WTC11 (cell line): ENCODE results near the gene GRIA2. TPM values are rescaled to one million over a fixed set of nuclear protein-coding genes. Genes with fewer than 3 reads are reported as not detected.

ENCODE experiments used
- ATF3 ChIP-seq: sonication (generic); formaldehyde crosslinking; conservative IDR thresholded peaks from 2 replicates; pipeline ENCODE4 v1.8.1; 2022; ENCODE audit warnings: mild to moderate bottlenecking, missing genetic modification reagents
- EMX1 ChIP-seq: fragments of 250-450 bp; sonication (Bioruptor Pico); IDR thresholded peaks from 2 replicates; pipeline ENCODE4 v1.8.0; 2021; ENCODE audit warnings: mild to moderate bottlenecking
- ESRRA ChIP-seq: sonication (generic); formaldehyde crosslinking; IDR thresholded peaks from 2 replicates; pipeline ENCODE4 v1.8.1; 2022; ENCODE audit warnings: mild to moderate bottlenecking, missing genetic modification reagents, borderline replicate concordance
- ETV6 ChIP-seq: sonication (generic); formaldehyde crosslinking; IDR thresholded peaks from 2 replicates; pipeline ENCODE4 v1.8.1; 2022; ENCODE audit warnings: mild to moderate bottlenecking, missing genetic modification reagents
- FOXJ3 ChIP-seq: sonication (generic); formaldehyde crosslinking; IDR thresholded peaks from 2 replicates; pipeline ENCODE4 v1.9.0; 2021; ENCODE audit warnings: missing genetic modification reagents, mild to moderate bottlenecking, borderline replicate concordance
- GRHL2 ChIP-seq: fragments of 250-450 bp; sonication (Bioruptor Pico); IDR thresholded peaks from 2 replicates; pipeline ENCODE4 v1.8.0; 2022; ENCODE audit warnings: mild to moderate bottlenecking, moderate library complexity; ENCODE audit not compliant: insufficient replicate concordance, severe bottlenecking
- JUN ChIP-seq: sonication (generic); formaldehyde crosslinking; IDR thresholded peaks from 2 replicates; pipeline ENCODE4 v1.8.0; 2023; ENCODE audit warnings: mild to moderate bottlenecking, missing genetic modification reagents
- NFATC4 ChIP-seq: fragments of 250-450 bp; sonication (Bioruptor Pico); IDR thresholded peaks from 2 replicates; pipeline ENCODE4 v1.9.0; 2021; ENCODE audit warnings: mild to moderate bottlenecking
- NFYB ChIP-seq: sonication (generic); formaldehyde crosslinking; conservative IDR thresholded peaks from 2 replicates; pipeline ENCODE4 v1.8.0; 2022; ENCODE audit warnings: low read depth, missing genetic modification reagents
- NR3C1 ChIP-seq: sonication (generic); formaldehyde crosslinking; conservative IDR thresholded peaks from 2 replicates; pipeline ENCODE4 v1.8.1; 2023; ENCODE audit warnings: low read depth, mild to moderate bottlenecking, missing genetic modification reagents
- OVOL2 ChIP-seq: fragments of 250-450 bp; sonication (Bioruptor Pico); IDR thresholded peaks from 2 replicates; pipeline ENCODE4 v1.9.0; 2021; ENCODE audit warnings: mild to moderate bottlenecking, borderline replicate concordance
- PRRX2 ChIP-seq: fragments of 250-450 bp; sonication (Bioruptor Pico); IDR thresholded peaks from 2 replicates; pipeline ENCODE4 v1.8.0; 2021; ENCODE audit warnings: mild to moderate bottlenecking
- SMAD3 ChIP-seq: sonication (generic); formaldehyde crosslinking; IDR thresholded peaks from 2 replicates; pipeline ENCODE4 v1.8.0; 2022; ENCODE audit warnings: missing genetic modification reagents, mild to moderate bottlenecking, borderline replicate concordance
- SMAD4 ChIP-seq: sonication (generic); formaldehyde crosslinking; IDR thresholded peaks from 2 replicates; pipeline ENCODE4 v1.8.0; 2022; ENCODE audit warnings: mild to moderate bottlenecking, missing genetic modification reagents
- TEAD1 ChIP-seq: sonication (generic); formaldehyde crosslinking; IDR thresholded peaks from 2 replicates; pipeline ENCODE4 v1.8.0; 2022; ENCODE audit warnings: mild to moderate bottlenecking, missing genetic modification reagents
- TEAD4 ChIP-seq: sonication (generic); formaldehyde crosslinking; IDR thresholded peaks from 2 replicates; pipeline ENCODE4 v1.8.0; 2022; ENCODE audit warnings: mild to moderate bottlenecking, missing genetic modification reagents
- USF2 ChIP-seq: sonication (generic); formaldehyde crosslinking; IDR thresholded peaks from 2 replicates; pipeline ENCODE4 v1.8.1; 2023; ENCODE audit warnings: mild to moderate bottlenecking, missing genetic modification reagents, moderate library complexity
- ZBTB21 ChIP-seq: sonication (generic); formaldehyde crosslinking; IDR thresholded peaks from 2 replicates; pipeline ENCODE4 v1.8.1; 2023; ENCODE audit warnings: mild to moderate bottlenecking, missing genetic modification reagents, borderline replicate concordance
- ZNF121 ChIP-seq: sonication (generic); formaldehyde crosslinking; IDR thresholded peaks from 2 replicates; pipeline ENCODE4 v1.8.0; 2023; ENCODE audit warnings: missing genetic modification reagents
- ZNF263 ChIP-seq: sonication (generic); formaldehyde crosslinking; IDR thresholded peaks from 2 replicates; pipeline ENCODE4 v1.8.1; 2022; ENCODE audit warnings: low read depth, mild to moderate bottlenecking, moderate library complexity, missing genetic modification reagents
- ZNF416 ChIP-seq: fragments of 250-450 bp; sonication (Bioruptor Pico); IDR thresholded peaks from 2 replicates; pipeline ENCODE4 v1.9.0; 2021; ENCODE audit warnings: mild to moderate bottlenecking, inconsistent platforms
- ZNF532 ChIP-seq: fragments of 250-450 bp; sonication (Bioruptor Pico); IDR thresholded peaks from 2 replicates; pipeline ENCODE4 v1.9.0; 2021; ENCODE audit warnings: mild to moderate bottlenecking, borderline replicate concordance
- ZNF671 ChIP-seq: fragments of 250-450 bp; sonication (Bioruptor Pico); IDR thresholded peaks from 2 replicates; pipeline ENCODE4 v1.8.0; 2021; ENCODE audit warnings: mild to moderate bottlenecking
- total RNA-seq: library from RNA; stranded (reverse); gene quantifications from 3 replicates; pipeline ENCODE4 v1.2.3, GENCODE V29; 2021
- TF ChIP-seq, protein P1 (sequence below): fragments of 250-450 bp; sonication (Bioruptor Pico); IDR thresholded peaks from 2 replicates; pipeline ENCODE4 v1.9.0; 2021; ENCODE audit warnings: mild to moderate bottlenecking
- TF ChIP-seq, protein P2 (sequence below): sonication (generic); formaldehyde crosslinking; IDR thresholded peaks from 2 replicates; pipeline ENCODE4 v1.8.0; 2023; ENCODE audit warnings: missing genetic modification reagents
- TF ChIP-seq, protein P3 (sequence below): sonication (generic); formaldehyde crosslinking; IDR thresholded peaks from 2 replicates; pipeline ENCODE4 v1.8.1; 2023; ENCODE audit warnings: mild to moderate bottlenecking, missing genetic modification reagents, moderate library complexity
- TF ChIP-seq, protein P4 (sequence below): sonication (generic); formaldehyde crosslinking; IDR thresholded peaks from 2 replicates; pipeline ENCODE4 v1.8.0; 2022; ENCODE audit warnings: mild to moderate bottlenecking, missing genetic modification reagents
- TF ChIP-seq, protein P5 (sequence below): fragments of 250-450 bp; sonication (Bioruptor Pico); IDR thresholded peaks from 2 replicates; pipeline ENCODE4 v1.9.0; 2021; ENCODE audit warnings: mild to moderate bottlenecking
- TF ChIP-seq, protein P6 (sequence below): sonication (generic); formaldehyde crosslinking; IDR thresholded peaks from 2 replicates; pipeline ENCODE4 v1.8.0; 2022; ENCODE audit warnings: mild to moderate bottlenecking, missing genetic modification reagents

GRIA2 gene
- total RNA-seq, 1 experiment from 2014 or later, result not detected

DNA sequence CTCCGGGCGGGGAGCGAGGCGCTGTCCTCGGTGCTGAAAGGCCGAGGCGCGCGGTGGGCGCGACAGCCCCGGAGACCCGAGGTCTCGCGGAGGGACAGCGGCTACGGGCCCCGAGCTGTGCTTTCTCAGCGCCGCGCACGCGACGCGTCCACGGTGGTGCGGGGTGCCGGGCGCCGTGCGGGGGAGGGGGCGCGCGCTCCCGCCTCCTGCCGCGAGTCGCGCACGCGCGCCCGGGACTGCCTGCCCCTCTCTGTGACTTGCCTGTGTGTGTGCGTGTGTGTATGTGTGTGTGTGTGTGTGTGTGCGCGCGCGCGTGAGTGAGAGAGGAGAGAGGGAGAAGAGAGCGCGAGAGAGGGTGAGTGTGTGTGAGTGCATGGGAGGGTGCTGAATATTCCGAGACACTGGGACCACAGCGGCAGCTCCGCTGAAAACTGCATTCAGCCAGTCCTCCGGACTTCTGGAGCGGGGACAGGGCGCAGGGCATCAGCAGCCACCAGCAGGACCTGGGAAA, at the start of gene GRIA2 (continued):
- TF ChIP-seq, protein P1, sequence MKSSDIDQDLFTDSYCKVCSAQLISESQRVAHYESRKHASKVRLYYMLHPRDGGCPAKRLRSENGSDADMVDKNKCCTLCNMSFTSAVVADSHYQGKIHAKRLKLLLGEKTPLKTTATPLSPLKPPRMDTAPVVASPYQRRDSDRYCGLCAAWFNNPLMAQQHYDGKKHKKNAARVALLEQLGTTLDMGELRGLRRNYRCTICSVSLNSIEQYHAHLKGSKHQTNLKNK (CRISPR knock-in tag), result no peak
- no peak for TF ChIP-seq NFATC4
- no peak for TF ChIP-seq OVOL2
- TF ChIP-seq, protein P2, sequence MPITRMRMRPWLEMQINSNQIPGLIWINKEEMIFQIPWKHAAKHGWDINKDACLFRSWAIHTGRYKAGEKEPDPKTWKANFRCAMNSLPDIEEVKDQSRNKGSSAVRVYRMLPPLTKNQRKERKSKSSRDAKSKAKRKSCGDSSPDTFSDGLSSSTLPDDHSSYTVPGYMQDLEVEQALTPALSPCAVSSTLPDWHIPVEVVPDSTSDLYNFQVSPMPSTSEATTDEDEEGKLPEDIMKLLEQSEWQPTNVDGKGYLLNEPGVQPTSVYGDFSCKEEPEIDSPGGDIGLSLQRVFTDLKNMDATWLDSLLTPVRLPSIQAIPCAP (CRISPR knock-in tag), result no peak; the same call in 1 of the 2 replicates
- TF ChIP-seq SMAD3, result peak; percentile 87; the same call in 1 of the 2 replicates
- peak; percentile 98 for TF ChIP-seq TEAD1 (CRISPR knock-in tag)
- TF ChIP-seq, protein P3, sequence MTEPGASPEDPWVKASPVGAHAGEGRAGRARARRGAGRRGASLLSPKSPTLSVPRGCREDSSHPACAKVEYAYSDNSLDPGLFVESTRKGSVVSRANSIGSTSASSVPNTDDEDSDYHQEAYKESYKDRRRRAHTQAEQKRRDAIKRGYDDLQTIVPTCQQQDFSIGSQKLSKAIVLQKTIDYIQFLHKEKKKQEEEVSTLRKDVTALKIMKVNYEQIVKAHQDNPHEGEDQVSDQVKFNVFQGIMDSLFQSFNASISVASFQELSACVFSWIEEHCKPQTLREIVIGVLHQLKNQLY (CRISPR knock-in tag), result 0 out of 2 replicates have a peak, but pooled peaks have one; percentile 80
- TF ChIP-seq PRRX2 (CRISPR knock-in tag), result no peak
- TF ChIP-seq, protein P4, sequence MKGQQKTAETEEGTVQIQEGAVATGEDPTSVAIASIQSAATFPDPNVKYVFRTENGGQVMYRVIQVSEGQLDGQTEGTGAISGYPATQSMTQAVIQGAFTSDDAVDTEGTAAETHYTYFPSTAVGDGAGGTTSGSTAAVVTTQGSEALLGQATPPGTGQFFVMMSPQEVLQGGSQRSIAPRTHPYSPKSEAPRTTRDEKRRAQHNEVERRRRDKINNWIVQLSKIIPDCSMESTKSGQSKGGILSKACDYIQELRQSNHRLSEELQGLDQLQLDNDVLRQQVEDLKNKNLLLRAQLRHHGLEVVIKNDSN (CRISPR knock-in tag), result peak; percentile 71
- no peak for TF ChIP-seq FOXJ3 (CRISPR knock-in tag)
- TF ChIP-seq GRHL2, result no peak
- TF ChIP-seq, protein P5, sequence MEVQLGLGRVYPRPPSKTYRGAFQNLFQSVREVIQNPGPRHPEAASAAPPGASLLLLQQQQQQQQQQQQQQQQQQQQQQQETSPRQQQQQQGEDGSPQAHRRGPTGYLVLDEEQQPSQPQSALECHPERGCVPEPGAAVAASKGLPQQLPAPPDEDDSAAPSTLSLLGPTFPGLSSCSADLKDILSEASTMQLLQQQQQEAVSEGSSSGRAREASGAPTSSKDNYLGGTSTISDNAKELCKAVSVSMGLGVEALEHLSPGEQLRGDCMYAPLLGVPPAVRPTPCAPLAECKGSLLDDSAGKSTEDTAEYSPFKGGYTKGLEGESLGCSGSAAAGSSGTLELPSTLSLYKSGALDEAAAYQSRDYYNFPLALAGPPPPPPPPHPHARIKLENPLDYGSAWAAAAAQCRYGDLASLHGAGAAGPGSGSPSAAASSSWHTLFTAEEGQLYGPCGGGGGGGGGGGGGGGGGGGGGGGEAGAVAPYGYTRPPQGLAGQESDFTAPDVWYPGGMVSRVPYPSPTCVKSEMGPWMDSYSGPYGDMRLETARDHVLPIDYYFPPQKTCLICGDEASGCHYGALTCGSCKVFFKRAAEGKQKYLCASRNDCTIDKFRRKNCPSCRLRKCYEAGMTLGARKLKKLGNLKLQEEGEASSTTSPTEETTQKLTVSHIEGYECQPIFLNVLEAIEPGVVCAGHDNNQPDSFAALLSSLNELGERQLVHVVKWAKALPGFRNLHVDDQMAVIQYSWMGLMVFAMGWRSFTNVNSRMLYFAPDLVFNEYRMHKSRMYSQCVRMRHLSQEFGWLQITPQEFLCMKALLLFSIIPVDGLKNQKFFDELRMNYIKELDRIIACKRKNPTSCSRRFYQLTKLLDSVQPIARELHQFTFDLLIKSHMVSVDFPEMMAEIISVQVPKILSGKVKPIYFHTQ (CRISPR knock-in tag), result no peak
- TF ChIP-seq ATF3, result no peak
- TF ChIP-seq ZNF263 (CRISPR knock-in tag), result no peak
- TF ChIP-seq ESRRA, result peak; percentile 96
- peak; percentile 96; the same call in 1 of the 2 replicates for TF ChIP-seq JUN (CRISPR knock-in tag)
- TF ChIP-seq NFYB (CRISPR knock-in tag), result peak; percentile 39; the same call in 1 of the 2 replicates
- peak; percentile 58; the same call in 1 of the 2 replicates for TF ChIP-seq ZNF121 (CRISPR knock-in tag)
- TF ChIP-seq TEAD4 (CRISPR knock-in tag), result peak; percentile 93
- no peak for TF ChIP-seq ZNF532 (CRISPR knock-in tag)
- peak; percentile 84; the same call in 1 of the 2 replicates for TF ChIP-seq SMAD4 (CRISPR knock-in tag)
- peak; percentile 90 for TF ChIP-seq ZBTB21 (CRISPR knock-in tag)
- TF ChIP-seq ETV6 (CRISPR knock-in tag), result peak; percentile 99
- TF ChIP-seq, protein P6, sequence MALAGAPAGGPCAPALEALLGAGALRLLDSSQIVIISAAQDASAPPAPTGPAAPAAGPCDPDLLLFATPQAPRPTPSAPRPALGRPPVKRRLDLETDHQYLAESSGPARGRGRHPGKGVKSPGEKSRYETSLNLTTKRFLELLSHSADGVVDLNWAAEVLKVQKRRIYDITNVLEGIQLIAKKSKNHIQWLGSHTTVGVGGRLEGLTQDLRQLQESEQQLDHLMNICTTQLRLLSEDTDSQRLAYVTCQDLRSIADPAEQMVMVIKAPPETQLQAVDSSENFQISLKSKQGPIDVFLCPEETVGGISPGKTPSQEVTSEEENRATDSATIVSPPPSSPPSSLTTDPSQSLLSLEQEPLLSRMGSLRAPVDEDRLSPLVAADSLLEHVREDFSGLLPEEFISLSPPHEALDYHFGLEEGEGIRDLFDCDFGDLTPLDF (CRISPR knock-in tag), result peak; percentile 94
- no peak for TF ChIP-seq ZNF416 (CRISPR knock-in tag)
- no peak for TF ChIP-seq ZNF671
- TF ChIP-seq NR3C1 (CRISPR knock-in tag), result peak; percentile 91; the same call in 1 of the 2 replicates
- no peak for TF ChIP-seq EMX1 (CRISPR knock-in tag)
- TF ChIP-seq USF2, result peak; percentile 26; the same call in 1 of the 2 replicates
